HG02973 (cell line): ENCODE results near the gene ATXN10.

ENCODE experiments used
- ATAC-seq: cut with Tn5 transposase; IDR thresholded peaks from one replicate; pipeline ENCODE4 v1.9.1; 2021; ENCODE audit warnings: moderate library complexity; ENCODE audit not compliant: unreplicated experiment

The ATXN10 gene

GRCh38 chr22:45871721-45872120, 200.1 kb downstream of the ATXN10 start:
- ATAC-seq = no peak

- ATAC-seq = no peak
Observed at GRCh38 chr22:45872659-45873263, 201.1 kb downstream of the ATXN10 start.

- ATAC-seq = no peak
Observed at GRCh38 chr22:45876136-45877035, 204.8 kb downstream of the ATXN10 start.

GRCh38 chr22:45877036-45877380, 205.4 kb downstream of the ATXN10 start:
- no peak for ATAC-seq

- ATAC-seq = no peak
Observed at GRCh38 chr22:45877651-45878050, 206.0 kb downstream of the ATXN10 start.

GRCh38 chr22:45878051-45878781, 206.6 kb downstream of the ATXN10 start:
- ATAC-seq = no peak

GRCh38 chr22:45878901-45879551, 207.4 kb downstream of the ATXN10 start:
- ATAC-seq = no peak

GRCh38 chr22:45879552-45879949, 207.9 kb downstream of the ATXN10 start:
- no peak for ATAC-seq

- no peak for ATAC-seq
Observed at GRCh38 chr22:45880091-45880715, 208.6 kb downstream of the ATXN10 start.

GRCh38 chr22:45880716-45881523, 209.3 kb downstream of the ATXN10 start:
- no peak for ATAC-seq

GRCh38 chr22:45881524-45881875, 209.9 kb downstream of the ATXN10 start:
- ATAC-seq = no peak

- no peak for ATAC-seq
Observed at GRCh38 chr22:45882881-45883810, 211.5 kb downstream of the ATXN10 start.

- no peak for ATAC-seq
Observed at GRCh38 chr22:45883811-45884170, 212.2 kb downstream of the ATXN10 start.

GRCh38 chr22:45884201-45885062, 212.8 kb downstream of the ATXN10 start:
- no peak for ATAC-seq

GRCh38 chr22:45885171-45885840, 213.7 kb downstream of the ATXN10 start:
- ATAC-seq = no peak

- no peak for ATAC-seq
Observed at GRCh38 chr22:45885941-45886395, 214.3 kb downstream of the ATXN10 start.

- ATAC-seq = no peak
Observed at GRCh38 chr22:45886540-45886939, 214.9 kb downstream of the ATXN10 start.
